Measurements from ENCODE around the gene HEXD. TPM values are rescaled to one million over a fixed set of nuclear protein-coding genes. Genes with fewer than 3 reads are reported as not detected.

Gene HEXD
- total RNA-seq, 1 experiment from 2014 or later: 21.7 TPM

DNA sequence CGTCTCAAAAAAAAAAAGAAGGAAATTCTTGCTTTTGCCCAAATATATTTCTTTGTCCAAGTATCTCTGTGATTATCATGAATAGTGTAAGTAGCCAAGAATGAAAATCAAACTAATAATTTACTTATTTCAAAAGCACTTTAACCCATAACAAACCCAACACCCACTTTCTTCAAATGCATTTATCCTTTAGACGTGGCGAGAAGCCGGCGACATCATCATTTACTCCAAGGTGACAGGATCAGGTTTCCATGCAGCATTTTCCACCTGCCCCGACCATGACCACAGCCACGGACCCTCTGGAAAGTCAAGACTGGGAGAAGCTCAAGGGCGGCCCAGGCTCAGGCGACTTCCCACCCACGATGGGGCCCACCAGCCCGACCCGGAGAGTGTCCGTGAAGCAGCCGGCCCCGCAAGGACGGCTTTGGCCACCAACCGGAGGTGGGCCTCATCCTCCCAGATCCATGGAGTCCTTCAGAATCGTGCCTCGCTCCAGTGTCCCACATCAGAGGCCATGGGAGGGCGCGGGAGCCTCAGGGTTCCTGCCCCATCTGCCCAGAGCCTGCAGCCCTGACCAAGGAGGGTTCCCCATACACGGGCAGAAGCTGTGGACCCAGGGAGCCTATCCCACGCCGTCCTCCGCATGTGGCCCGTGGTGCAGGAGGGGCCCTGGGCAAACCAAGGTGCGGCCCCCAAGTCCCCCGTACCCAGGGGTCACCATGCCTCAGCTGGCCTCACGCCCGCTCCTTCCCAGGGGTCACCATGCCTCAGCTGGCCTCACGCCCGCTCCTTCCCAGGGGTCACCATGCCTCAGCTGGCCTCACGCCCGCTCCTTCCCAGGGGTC lies 27.9 kb upstream of the HEXD start:
- Histone ChIP-seq H3K27ac (ENCODE audit: low read length) (no peak overlapping the region), H3K36me3 (ENCODE audit: insufficient read depth, low read length) (no peaks in the 10 kb centered on the region), H3K9me3 (ENCODE audit: low read length) (no peaks in the 10 kb centered on the region), H3K4me1 (ENCODE audit: low read length) (no peaks in the 10 kb centered on the region), H4K20me1 (ENCODE audit: insufficient read depth, low read depth, low read length) (no peaks in the 10 kb centered on the region; the same call in 1 of the 2 replicates), H3K27me3 (ENCODE audit: low read length) (no peaks in the 10 kb centered on the region), H3K4me3 (ENCODE audit: low read length) (no peak overlapping the region), H3K79me2 (ENCODE audit: low read length) (no peaks in the 10 kb centered on the region), H3K9me2 (replicated peaks; ENCODE audit: insufficient read depth, low read length) (no peaks in the 10 kb centered on the region), H2AFZ (ENCODE audit: low read length) (no peak overlapping the region), H3K9ac (ENCODE audit: low read length) (no peak overlapping the region), H3K4me2 (ENCODE audit: low read depth, low read length, poor library complexity, severe bottlenecking) (no peak overlapping the region)
- no peak for DNase-seq

GRCh38 chr17:82390860-82391435 lies 27.2 kb upstream of the HEXD start:
- no peak overlapping the region for H3K9ac ChIP-seq (ENCODE audit: low read length)
- H3K4me3 ChIP-seq (ENCODE audit: low read length): no peak overlapping the region
- no peaks in the 10 kb centered on the region for H3K9me3 ChIP-seq (ENCODE audit: low read length)
- no peaks in the 10 kb centered on the region for H3K27me3 ChIP-seq (ENCODE audit: low read length)
- H3K27ac ChIP-seq (ENCODE audit: low read length): no peak overlapping the region
- no peaks in the 10 kb centered on the region; the same call in 1 of the 2 replicates for H4K20me1 ChIP-seq (ENCODE audit: insufficient read depth, low read depth, low read length)
- no peaks in the 10 kb centered on the region for H3K36me3 ChIP-seq (ENCODE audit: insufficient read depth, low read length)
- H3K9me2 ChIP-seq (replicated peaks; ENCODE audit: insufficient read depth, low read length): no peaks in the 10 kb centered on the region
- no peak overlapping the region for H3K4me2 ChIP-seq (ENCODE audit: low read depth, low read length, poor library complexity, severe bottlenecking)
- H2AFZ ChIP-seq (ENCODE audit: low read length): no peak overlapping the region
- no peak for DNase-seq
- no peaks in the 10 kb centered on the region for H3K79me2 ChIP-seq (ENCODE audit: low read length)
- H3K4me1 ChIP-seq (ENCODE audit: low read length): no peaks in the 10 kb centered on the region

- Histone ChIP-seq H3K9me2 (replicated peaks; ENCODE audit: insufficient read depth, low read length) (no peaks in the 10 kb centered on the region), H3K27me3 (ENCODE audit: low read length) (no peaks in the 10 kb centered on the region), H3K9ac (ENCODE audit: low read length) (no peak overlapping the region), H3K4me3 (ENCODE audit: low read length) (no peak overlapping the region), H2AFZ (ENCODE audit: low read length) (no peak overlapping the region), H3K9me3 (ENCODE audit: low read length) (no peaks in the 10 kb centered on the region), H3K79me2 (ENCODE audit: low read length) (no peaks in the 10 kb centered on the region), H3K27ac (ENCODE audit: low read length) (no peak overlapping the region), H3K4me1 (ENCODE audit: low read length) (no peaks in the 10 kb centered on the region), H4K20me1 (ENCODE audit: insufficient read depth, low read depth, low read length) (no peaks in the 10 kb centered on the region; the same call in 1 of the 2 replicates), H3K4me2 (ENCODE audit: low read depth, low read length, poor library complexity, severe bottlenecking) (no peak overlapping the region), H3K36me3 (ENCODE audit: insufficient read depth, low read length) (no peaks in the 10 kb centered on the region)
- no peak for DNase-seq
These were observed 26.6 kb upstream of the HEXD start for GRCh38 chr17:82391496-82392066.

- H3K79me2 ChIP-seq (ENCODE audit: low read length): no peaks in the 10 kb centered on the region
These were observed 25.8 kb upstream of the HEXD start for GRCh38 chr17:82392209-82392920.

DNA sequence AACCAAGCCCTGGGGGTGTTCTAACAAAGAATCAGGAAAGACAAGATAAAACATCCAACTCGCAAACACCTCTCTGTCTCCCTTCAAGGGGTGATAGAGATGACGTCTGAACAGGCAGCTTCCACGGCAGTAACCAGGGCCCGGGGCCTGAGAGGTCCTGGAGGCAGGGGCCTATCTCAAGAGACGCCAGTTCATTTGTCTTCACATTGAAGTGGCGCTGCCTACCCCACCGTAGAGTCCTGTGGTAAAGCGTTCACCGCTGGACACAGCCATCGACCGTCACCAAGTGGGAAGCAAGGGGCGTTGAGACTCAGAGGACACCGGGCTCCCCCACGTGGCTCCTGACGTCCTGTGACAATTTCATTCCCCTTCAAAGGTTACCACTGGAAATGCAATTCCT lies 25.2 kb upstream of the HEXD start:
- no peaks in the 10 kb centered on the region; the same call in 1 of the 2 replicates for H4K20me1 ChIP-seq (ENCODE audit: insufficient read depth, low read depth, low read length)
- H2AFZ ChIP-seq (ENCODE audit: low read length): no peak overlapping the region
- no peaks in the 10 kb centered on the region for H3K36me3 ChIP-seq (ENCODE audit: insufficient read depth, low read length)
- DNase-seq: no peak
- no peaks in the 10 kb centered on the region for H3K4me1 ChIP-seq (ENCODE audit: low read length)
- no peak overlapping the region for H3K27ac ChIP-seq (ENCODE audit: low read length)
- no peak overlapping the region for H3K4me3 ChIP-seq (ENCODE audit: low read length)
- no peaks in the 10 kb centered on the region for H3K9me3 ChIP-seq (ENCODE audit: low read length)
- no peaks in the 10 kb centered on the region for H3K27me3 ChIP-seq (ENCODE audit: low read length)
- no peaks in the 10 kb centered on the region for H3K9me2 ChIP-seq (replicated peaks; ENCODE audit: insufficient read depth, low read length)
- no peak overlapping the region for H3K9ac ChIP-seq (ENCODE audit: low read length)
- no peaks in the 10 kb centered on the region for H3K79me2 ChIP-seq (ENCODE audit: low read length)
- no peak overlapping the region for H3K4me2 ChIP-seq (ENCODE audit: low read depth, low read length, poor library complexity, severe bottlenecking)

More at GRCh38 chr17:82392209-82392920, 25.8 kb upstream of the HEXD start:
- no peak for DNase-seq
- no peak overlapping the region for H3K4me3 ChIP-seq (ENCODE audit: low read length)
- H3K36me3 ChIP-seq (ENCODE audit: insufficient read depth, low read length): no peaks in the 10 kb centered on the region
- no peaks in the 10 kb centered on the region for H3K27me3 ChIP-seq (ENCODE audit: low read length)
- no peak overlapping the region for H3K9ac ChIP-seq (ENCODE audit: low read length)
- no peaks in the 10 kb centered on the region for H3K4me1 ChIP-seq (ENCODE audit: low read length)
- H4K20me1 ChIP-seq (ENCODE audit: insufficient read depth, low read depth, low read length): no peaks in the 10 kb centered on the region; the same call in 1 of the 2 replicates
- H3K4me2 ChIP-seq (ENCODE audit: low read depth, low read length, poor library complexity, severe bottlenecking): no peak overlapping the region
- H2AFZ ChIP-seq (ENCODE audit: low read length): no peak overlapping the region
- H3K27ac ChIP-seq (ENCODE audit: low read length): no peak overlapping the region
- H3K9me3 ChIP-seq (ENCODE audit: low read length): no peaks in the 10 kb centered on the region
- H3K9me2 ChIP-seq (replicated peaks; ENCODE audit: insufficient read depth, low read length): no peaks in the 10 kb centered on the region

GRCh38 chr17:82394278-82394677 lies 23.9 kb upstream of the HEXD start:
- H3K9ac ChIP-seq (ENCODE audit: low read length): no peak overlapping the region
- H3K9me3 ChIP-seq (ENCODE audit: low read length): no peaks in the 10 kb centered on the region
- H3K9me2 ChIP-seq (replicated peaks; ENCODE audit: insufficient read depth, low read length): no peaks in the 10 kb centered on the region
- no peak overlapping the region for H3K27ac ChIP-seq (ENCODE audit: low read length)
- no peaks in the 10 kb centered on the region for H3K27me3 ChIP-seq (ENCODE audit: low read length)
- no peak overlapping the region for H2AFZ ChIP-seq (ENCODE audit: low read length)
- no peaks in the 10 kb centered on the region for H3K79me2 ChIP-seq (ENCODE audit: low read length)
- H3K4me2 ChIP-seq (ENCODE audit: low read depth, low read length, poor library complexity, severe bottlenecking): no peak overlapping the region
- no peak for DNase-seq
- no peaks in the 10 kb centered on the region for H3K4me1 ChIP-seq (ENCODE audit: low read length)
- no peak overlapping the region for H3K4me3 ChIP-seq (ENCODE audit: low read length)
- no peaks in the 10 kb centered on the region for H4K20me1 ChIP-seq (ENCODE audit: insufficient read depth, low read depth, low read length)
- H3K36me3 ChIP-seq (ENCODE audit: insufficient read depth, low read length): no peaks in the 10 kb centered on the region

GRCh38 chr17:82396601-82397435 lies 21.3 kb upstream of the HEXD start:
- H2AFZ ChIP-seq (ENCODE audit: low read length): no peak overlapping the region
- H3K4me3 ChIP-seq (ENCODE audit: low read length): no peak overlapping the region
- no peaks in the 10 kb centered on the region for H4K20me1 ChIP-seq (ENCODE audit: insufficient read depth, low read depth, low read length)
- no peak for DNase-seq
- H3K36me3 ChIP-seq (ENCODE audit: insufficient read depth, low read length): no peaks in the 10 kb centered on the region
- no peak overlapping the region for H3K9ac ChIP-seq (ENCODE audit: low read length)
- H3K4me2 ChIP-seq (ENCODE audit: low read depth, low read length, poor library complexity, severe bottlenecking): no peak overlapping the region
- no peaks in the 10 kb centered on the region for H3K27me3 ChIP-seq (ENCODE audit: low read length)
- no peaks in the 10 kb centered on the region for H3K9me2 ChIP-seq (replicated peaks; ENCODE audit: insufficient read depth, low read length)
- peaks cover 5% of the 10 kb centered on the region for H3K4me1 ChIP-seq (ENCODE audit: low read length)
- H3K79me2 ChIP-seq (ENCODE audit: low read length): no peaks in the 10 kb centered on the region
- no peak overlapping the region for H3K27ac ChIP-seq (ENCODE audit: low read length)
- no peaks in the 10 kb centered on the region for H3K9me3 ChIP-seq (ENCODE audit: low read length)

All from Karpas-422 (cell line).